GM21786 (cell line): ENCODE data around the gene FBXO44.

Experiments used
- ATAC-seq: cut with Tn5 transposase; IDR thresholded peaks from one replicate; pipeline ENCODE4 v1.9.1; 2021; ENCODE audit not compliant: unreplicated experiment

The FBXO44 gene

GRCh38 chr1:11685210-11685752, 30.6 kb downstream of the FBXO44 start:
- no peak for ATAC-seq

DNA sequence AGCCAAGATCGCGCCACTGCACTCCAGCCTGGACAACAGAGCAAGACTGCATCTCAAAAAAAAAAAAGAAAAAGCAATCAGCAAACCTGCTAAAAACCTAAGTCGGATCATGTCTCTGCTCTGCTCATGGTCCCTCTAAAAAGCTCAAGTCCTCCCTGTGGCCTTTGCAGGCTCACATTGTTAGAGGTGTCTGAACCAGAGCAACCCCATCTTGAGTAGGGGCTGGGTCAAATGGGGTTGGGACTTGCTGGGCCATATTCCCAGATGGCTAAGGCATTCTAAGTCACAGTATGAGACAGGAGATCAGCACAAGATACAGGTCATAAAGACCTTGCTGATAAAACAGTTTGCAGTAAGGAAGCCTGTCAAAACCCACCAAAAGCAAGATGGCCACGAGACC, 33.8 kb downstream of the FBXO44 start:
- ATAC-seq = no peak

DNA sequence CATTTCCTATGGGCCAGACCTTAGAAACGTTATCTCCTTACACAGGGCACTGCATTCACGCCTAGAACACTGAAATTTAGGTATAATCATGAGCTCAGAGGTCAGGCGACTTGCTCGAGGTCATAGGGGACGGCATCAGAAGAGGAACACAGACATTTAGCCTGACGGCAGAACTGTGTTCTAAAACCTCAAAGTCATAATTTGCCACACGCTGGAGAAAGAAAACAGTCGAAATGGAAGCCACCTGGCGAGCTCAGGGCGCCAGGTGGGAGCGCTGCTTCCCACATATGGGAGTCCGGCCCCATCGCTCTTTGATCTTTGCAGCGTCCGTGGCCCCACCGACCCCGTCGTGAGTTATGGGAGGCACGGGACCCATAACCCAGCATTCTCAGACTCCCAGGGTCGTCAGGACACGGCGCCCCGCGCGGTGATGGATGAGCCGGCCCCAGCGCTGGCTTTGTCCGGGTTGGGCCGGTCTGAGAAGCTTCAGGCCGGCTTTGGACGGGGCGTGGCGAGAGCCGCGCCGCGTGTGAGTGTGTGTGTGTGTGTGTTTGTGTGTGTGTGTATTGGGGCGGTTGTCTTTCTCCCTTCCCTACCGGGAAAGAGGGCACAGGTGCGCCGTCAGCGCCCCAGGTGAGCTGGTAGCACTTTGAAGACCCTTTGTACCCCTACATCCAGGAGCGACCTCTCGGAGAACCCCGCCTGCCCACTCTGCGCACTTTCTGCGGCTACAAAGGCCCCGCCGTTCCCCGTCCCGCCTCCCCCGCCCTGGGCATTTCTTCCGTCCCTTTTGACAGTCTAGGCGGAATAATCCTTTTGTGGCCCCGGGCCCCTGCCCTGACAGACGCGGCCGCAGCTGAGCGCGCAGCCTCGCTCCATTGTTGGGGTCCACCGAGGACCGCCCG, 36.0 kb downstream of the FBXO44 start:
- ATAC-seq = no peak

DNA sequence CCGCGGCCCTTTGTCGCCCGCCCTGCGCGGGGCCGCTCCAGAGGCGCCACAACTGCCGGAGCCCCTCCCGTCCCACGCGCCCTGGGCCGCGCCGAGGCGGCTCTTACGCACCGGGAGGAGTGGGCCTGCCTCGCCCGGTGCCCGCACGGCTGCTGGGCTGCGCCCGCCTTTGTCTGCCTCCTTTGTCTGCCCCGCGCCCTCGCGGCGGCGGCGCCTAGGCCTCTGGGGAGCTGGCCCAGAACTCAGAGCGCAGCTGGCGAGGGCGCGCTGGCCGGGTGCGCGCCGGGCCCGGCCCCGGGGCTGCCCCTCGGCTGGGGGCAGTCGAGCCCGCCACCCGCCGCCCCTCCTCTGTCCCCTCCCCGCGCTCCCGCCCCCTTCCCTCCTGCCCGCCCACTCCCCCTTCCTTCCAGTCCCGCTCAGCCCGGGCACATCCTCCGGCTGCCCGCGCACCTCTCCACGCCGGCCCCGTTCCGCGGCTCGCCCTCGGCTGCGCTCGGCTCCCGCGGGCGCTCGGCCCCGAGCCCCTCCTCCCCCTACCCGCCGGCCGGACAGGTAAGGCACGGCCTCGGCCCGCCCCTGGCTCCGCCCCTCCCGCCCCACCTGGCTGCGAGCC, 36.7 kb downstream of the FBXO44 start, which contains the start of gene DRAXIN:
DRAXIN (plus strand) TSS at position 409 of the 613 bp plus-strand sequence. CDS start 14,549 bp downstream, outside the sequence.
- ATAC-seq = no peak

DNA sequence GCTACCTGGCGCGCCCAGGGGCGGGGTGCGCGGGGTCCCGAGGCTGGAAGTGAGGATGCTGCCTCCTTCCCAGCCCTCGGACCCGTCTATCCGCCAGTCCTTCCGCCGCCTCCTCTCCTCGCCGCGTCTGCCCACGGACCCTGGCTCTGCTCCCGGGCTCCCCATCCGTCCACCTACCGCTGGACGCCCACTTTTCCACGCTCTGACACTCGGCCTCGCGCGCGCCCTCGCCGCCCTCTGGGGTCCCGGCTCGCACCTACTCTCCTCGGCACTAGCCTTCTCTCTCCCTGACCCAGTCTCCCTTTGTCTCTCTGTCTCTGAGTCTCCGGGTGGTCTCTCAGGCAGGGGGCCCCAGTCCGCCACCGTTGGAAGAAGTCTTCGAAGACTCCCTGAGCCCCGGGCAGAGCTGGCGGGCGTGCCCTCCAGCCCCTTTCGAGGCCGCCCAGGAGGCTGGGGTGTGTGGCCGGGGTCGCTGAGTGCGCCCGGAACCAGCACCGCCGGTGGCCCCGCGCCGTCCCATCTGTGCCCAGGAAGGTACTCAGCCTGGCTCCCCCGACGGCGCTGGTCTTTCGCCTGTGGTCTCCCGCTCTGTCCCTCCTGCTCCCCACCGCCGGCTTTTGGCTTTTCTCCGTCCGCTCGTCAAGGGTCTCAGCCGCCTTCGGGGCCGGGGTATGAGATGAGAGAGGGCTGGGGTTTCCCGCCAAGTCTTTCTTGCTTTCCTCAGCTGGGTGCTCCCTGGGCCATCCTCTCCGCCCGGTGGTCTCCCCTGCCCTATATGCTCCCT, 37.4 kb downstream of the FBXO44 start:
- ATAC-seq = no peak

DNA sequence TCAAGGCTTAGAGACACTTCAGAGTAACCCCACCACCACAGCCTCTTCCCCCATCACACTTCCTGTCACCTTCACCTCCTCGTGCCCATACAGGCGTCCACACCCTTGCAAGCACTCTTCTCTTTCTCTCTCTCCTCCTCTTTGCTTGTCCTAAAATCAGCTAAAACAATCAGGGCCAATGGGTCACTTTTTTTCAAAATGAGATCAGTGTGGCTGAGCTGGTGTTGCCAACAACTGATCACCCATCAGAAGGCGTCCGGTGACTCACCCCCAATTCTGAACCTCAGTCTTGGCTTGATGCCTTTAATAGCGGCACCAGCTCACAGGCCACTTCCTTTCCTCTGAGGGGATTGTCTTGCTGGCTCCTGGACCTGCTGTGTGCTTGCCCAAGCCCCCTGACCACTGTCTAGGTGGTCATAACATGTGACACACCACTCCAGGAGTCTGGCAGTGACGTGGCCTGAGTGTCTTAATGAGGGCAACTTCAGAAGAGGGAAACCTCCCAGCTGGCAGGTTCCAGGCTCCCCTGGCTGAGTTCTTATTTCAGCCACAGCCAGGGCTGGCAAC, 38.4 kb downstream of the FBXO44 start:
- no peak for ATAC-seq

- no peak for ATAC-seq
These were observed 39.2 kb downstream of the FBXO44 start for GRCh38 chr1:11693917-11694316.

DNA sequence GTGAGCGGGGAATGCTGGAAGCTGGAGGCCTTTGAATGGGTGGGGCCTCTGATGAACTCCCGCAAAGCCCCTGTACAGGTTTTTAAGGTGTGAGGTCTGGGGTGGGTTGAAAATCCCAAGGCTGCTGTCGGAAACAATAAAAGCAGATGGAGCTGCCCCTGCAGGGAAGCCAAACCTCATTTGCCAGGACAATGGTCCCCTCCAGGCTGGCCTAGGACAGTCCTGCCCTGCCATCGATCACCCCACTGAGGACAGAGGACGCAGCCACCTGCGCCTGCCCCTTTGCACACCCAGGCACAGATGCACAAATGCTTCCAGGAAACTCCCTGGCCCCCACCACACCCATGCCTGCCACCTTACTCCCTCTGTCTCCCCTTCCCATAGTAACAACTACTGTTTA, 41.2 kb downstream of the FBXO44 start:
- no peak for ATAC-seq

- no peak for ATAC-seq
These were observed 42.7 kb downstream of the FBXO44 start for GRCh38 chr1:11697188-11697892.

- no peak for ATAC-seq
These were observed 43.2 kb downstream of the FBXO44 start for GRCh38 chr1:11697893-11698210.

DNA sequence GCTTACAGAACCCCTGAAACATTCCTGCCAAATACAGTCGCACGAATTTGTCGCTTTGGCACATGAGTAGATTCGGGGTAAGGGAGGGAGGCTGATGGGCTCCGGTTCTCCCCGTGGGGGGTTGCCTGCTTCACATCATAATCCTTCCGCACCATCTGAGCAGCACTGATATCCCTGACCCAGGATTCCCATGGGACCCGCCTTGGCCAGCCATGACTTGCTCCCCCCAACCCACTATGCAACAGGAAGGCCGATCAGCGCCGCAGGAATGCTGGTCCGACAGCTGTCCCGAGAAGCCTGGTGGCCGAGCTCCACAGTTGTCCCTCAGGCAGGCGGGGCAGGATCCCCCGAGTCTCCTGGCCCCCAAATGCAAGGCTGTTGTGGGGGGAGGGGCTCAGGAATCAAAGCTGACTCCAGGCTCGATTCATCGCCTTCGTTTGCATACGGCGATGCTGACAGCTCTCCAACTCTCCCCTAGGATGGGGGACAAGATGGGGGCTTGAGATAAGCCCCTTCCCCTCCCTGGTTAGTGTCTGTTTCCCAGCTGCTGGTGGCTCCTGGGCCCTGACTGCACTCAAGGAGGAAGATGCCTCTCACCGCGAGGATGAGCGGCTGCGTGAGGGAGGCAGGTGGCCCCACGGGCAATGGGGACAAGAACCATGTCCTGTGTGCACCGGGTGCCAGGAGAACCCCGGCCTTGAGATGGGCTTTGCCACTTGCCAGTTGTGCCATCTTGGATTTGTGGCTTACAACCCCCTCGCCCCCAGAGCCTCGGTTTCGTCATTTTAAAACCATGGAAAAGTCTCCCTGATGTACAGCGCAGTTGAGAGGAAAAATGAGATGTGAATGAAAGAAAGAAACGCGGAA, 46.2 kb downstream of the FBXO44 start:
- no peak for ATAC-seq

- no peak for ATAC-seq
These were observed 46.9 kb downstream of the FBXO44 start for GRCh38 chr1:11701551-11701961.

DNA sequence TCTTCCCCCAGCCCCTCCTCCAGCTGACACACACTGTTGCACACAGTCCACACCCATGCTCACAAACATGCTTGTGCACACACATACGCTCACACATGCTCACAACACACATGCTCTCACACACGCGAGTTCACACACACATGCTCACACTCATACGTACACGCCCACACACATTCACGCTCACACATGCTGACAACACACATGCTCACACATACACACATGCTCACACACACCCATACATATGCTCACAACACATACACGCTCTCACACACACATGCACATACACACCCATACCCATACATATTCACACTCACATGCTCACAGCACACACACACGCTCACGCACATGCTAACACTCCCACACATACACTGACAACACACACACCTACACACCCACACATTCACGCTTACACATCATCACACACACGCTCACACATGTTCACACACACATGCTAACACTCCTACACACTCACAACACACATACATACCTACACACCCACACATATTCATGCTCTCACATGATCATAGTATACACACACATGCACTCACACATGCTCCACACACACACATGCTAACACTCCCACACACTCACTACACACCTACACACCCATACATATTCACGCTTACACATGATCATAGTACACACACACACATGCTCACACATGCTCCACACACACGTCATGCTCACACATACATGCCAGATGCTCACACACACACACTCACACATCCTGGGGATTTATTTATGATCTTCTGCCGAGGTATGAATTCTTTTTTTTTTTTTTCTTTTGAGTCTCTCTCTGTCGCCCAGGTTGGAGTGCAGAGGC, 47.5 kb downstream of the FBXO44 start:
- ATAC-seq = no peak

- no peak for ATAC-seq
These were observed 48.9 kb downstream of the FBXO44 start for GRCh38 chr1:11703357-11704193.

DNA sequence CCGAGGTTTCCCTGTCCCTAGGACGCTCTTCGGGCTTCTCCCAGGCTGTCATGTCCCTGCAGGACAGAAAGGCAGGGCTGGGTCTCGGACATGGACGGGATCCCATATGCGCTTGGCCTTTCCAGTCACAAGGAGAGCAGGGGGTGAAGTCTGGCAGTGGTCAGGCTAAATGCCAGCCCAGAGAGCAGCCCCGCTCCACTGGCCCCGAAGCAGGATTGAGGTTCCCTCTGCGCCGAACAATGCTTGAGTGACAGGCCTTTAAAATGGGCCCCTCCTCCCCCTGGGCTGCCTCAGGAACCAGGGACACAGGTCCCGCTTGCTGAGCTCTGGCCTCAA, 49.5 kb downstream of the FBXO44 start:
- ATAC-seq = no peak

- ATAC-seq = no peak
These were observed 50.2 kb downstream of the FBXO44 start for GRCh38 chr1:11704691-11705475.

- no peak for ATAC-seq
These were observed 50.9 kb downstream of the FBXO44 start for GRCh38 chr1:11705596-11705995.
